ENCODE results near the gene MRM3. TPM values are rescaled to one million over a fixed set of nuclear protein-coding genes. Genes with fewer than 3 reads are reported as not detected.

MRM3 gene
- total RNA-seq, 1 donor from 2014 or later, result 21.0 TPM

Other genes starting within 250 kb of the MRM3 start
- 26.3 TPM for gene VPS53, start 67.5 kb upstream of the MRM3 start, total RNA-seq
- gene TLCD3A, start 49.8 kb upstream of the MRM3 start, total RNA-seq, result 2.0 TPM
- 12.2 TPM for gene GEMIN4, start 30.1 kb upstream of the MRM3 start, total RNA-seq
- 25.1 TPM for gene GLOD4, start 73 bp upstream of the MRM3 start, total RNA-seq
- gene NXN, start 197.4 kb downstream of the MRM3 start, total RNA-seq, result 20.2 TPM
- 17.1 TPM for gene TIMM22, start 214.8 kb downstream of the MRM3 start, total RNA-seq